ENCODE data around the gene LASP1NB.
"Not testable (repeated sequence)": the region's sequence is repeated elsewhere in the genome, so short reads cannot be mapped to it uniquely, and the experiment has no call there.

Gene LASP1NB

DNA sequence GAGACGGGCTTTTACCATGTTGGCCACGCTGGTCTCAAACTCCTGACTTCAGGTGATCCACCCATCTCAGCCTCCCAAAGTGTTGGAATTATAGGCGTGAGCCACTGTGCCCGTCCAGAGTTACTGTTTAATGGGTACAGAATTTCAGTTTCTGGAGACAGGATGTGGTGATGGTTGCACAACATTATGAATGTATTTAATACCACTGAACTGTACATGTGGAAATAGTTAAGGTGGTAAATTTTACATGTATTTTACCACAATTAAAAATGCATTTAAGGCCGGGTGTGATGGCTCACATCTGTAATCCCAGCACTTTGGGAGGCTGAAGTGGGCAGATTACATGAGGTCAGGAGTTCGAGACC is 50.8 kb downstream of the LASP1NB start:
- Histone ChIP-seq H2BK120ac (ENCODE audit: low read depth, low read length) (0 out of 2 replicates have a peak overlapping the region, but pooled peaks have one; percentile 32), H4K8ac (ENCODE audit: low read depth in 2 of 2, low read length in 2 of 2) (0 out of 4 replicates have a peak overlapping the region, but pooled peaks of 1 of the 2 experiments have one; percentile 16), H2BK20ac (ENCODE audit: low read depth, low read length) (0 out of 2 replicates have a peak overlapping the region, but pooled peaks have one; percentile 0), H2BK15ac (ENCODE audit: low read depth, low read length) (peak overlapping the region; percentile 30; the same call in 1 of the 3 replicates)
- H2BK5ac ChIP-seq (ENCODE audit: low read depth, low read length, poor library complexity, severe bottlenecking); H4K91ac ChIP-seq (ENCODE audit: insufficient read depth, low read depth, low read length); H3K9me3 ChIP-seq (ENCODE audit: control insufficient read depth, insufficient read depth, low read length); ATAC-seq (ENCODE audit: low read depth); H2AK5ac ChIP-seq (ENCODE audit: low read depth, low read length); CTCF ChIA-PET; H2AFZ ChIP-seq (replicated peaks; ENCODE audit: low read length, poor library complexity); H3K23ac ChIP-seq (ENCODE audit: low read depth, low read length); H2AK9ac ChIP-seq (replicated peaks; ENCODE audit: low read depth, low read length, poor library complexity); H3K4me1 ChIP-seq (ENCODE audit: control insufficient read depth, insufficient read depth, low read length); H3K36me3 ChIP-seq (ENCODE audit: control insufficient read depth, insufficient read depth, low read length); H3K4ac ChIP-seq (ENCODE audit: low read depth, low read length); BruUV-seq (replicated peaks); H3K18ac ChIP-seq (ENCODE audit: low read depth, low read length); POLR2A ChIA-PET (ENCODE audit: unreplicated experiment); H3K4me2 ChIP-seq (ENCODE audit: low read depth, low read length); H3K79me1 ChIP-seq (ENCODE audit: low read depth in 1 of 2, low read length in 2 of 2); H4K20me1 ChIP-seq (ENCODE audit: insufficient read depth, low read length); H3K4me3 ChIP-seq (ENCODE audit: insufficient read depth, low read depth, low read length); H4K5ac ChIP-seq (ENCODE audit: low read depth, low read length); dilution Hi-C loops (cut with HindIII; ENCODE audit: low sequenced_read_pairs, unreplicated experiment); H3K27me3 ChIP-seq (ENCODE audit: control insufficient read depth, insufficient read depth, low read length); H3K9ac ChIP-seq (ENCODE audit: low read depth, low read length); H3K56ac ChIP-seq (ENCODE audit: extremely low read depth, insufficient read depth, low read length); H3K27ac ChIP-seq (ENCODE audit: insufficient read depth, low read length); in situ Hi-C loops (cut with MboI; ENCODE audit: low sequenced_read_pairs); H3K9me1 ChIP-seq (ENCODE audit: insufficient read depth, low read length); H3K14ac ChIP-seq (replicated peaks; ENCODE audit: low read depth, low read length); intact Hi-C loops (cut with micrococcal nuclease): not testable (repeated sequence)
- TF ChIP-seq CEBPB (IDR thresholded peaks at IDR 0.05; ENCODE audit: low read depth, low read length), result peak; percentile 83
- DNase-seq, result peak; percentile 31
- no CpG with 5 or more reads among the region's 6 CpGs for whole genome bisulfite sequencing, 2 experiments (ENCODE audit: extremely low coverage in 2 of 2, insufficient read length in 1 of 2)

All from IMR-90 (cell line).